Stimulated activated CD8-positive, alpha-beta memory T cell treated with anti-CD3 and anti-CD28 coated beads, Interleukin-4, amount 100 ng/mL, for 4 hours (primary cell): ENCODE data around the gene GALM.
A peak's percentile ranks its signal among the peaks of the same experiment; 100 is the strongest.
"Not testable (repeated sequence)": the region's sequence is repeated elsewhere in the genome, so short reads cannot be mapped to it uniquely, and the experiment has no call there.

ENCODE experiments used
- DNase-seq, 2 donors: peaks; one replicate each; pipeline ENCODE4 v3.0.0-alpha.2; 2020; ENCODE audit warnings: low read depth in 2 of 2, low spot score in 1 of 2

GALM gene

DNA sequence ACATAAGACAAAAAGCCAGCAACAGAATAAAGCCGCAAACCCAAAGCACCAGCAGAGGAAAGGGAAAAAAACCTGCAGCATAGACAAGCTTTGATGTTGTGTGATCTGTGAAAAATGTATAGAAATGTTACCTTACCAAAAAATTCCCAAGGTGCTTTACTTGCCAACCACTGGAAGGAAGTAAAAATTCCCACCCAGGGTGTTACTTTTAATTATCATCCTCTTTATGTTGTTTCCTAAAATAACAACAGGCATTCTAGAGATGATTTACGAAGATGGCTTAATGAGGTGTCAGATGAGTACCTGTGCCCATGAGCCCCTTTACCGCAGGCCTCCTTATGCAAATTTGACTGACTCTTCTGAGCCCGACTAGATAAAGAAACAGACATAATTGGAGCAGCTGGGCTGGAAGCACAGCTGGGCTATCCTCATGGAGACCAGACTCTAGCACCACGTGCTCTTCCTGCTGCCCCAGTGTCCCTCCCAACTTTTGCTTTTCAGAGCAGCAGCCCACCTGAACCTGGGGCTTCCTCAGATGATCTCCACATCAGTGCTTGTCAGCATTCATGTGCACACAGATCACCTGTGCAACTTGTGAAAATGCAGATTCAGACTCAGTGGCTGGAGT, 43.8 kb downstream of the GALM start:
- no peak for DNase-seq

DNA sequence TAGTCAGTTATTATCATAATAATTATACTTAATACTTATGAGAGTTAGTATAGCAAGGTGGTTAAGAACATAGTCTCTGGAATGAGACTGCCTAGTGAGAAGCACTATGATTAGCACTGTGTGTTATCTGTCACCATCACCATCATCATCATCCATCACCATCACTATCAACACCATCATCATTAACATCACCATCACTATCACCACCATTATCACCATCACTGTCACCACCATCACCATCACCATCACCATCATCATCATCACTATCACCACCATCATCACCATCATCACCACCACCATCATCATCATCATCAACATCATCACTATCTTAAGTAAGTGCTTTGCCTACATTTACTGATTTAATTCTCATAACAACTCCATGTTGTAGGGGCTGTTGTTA, 45.6 kb downstream of the GALM start:
- DNase-seq, result no peak

DNA sequence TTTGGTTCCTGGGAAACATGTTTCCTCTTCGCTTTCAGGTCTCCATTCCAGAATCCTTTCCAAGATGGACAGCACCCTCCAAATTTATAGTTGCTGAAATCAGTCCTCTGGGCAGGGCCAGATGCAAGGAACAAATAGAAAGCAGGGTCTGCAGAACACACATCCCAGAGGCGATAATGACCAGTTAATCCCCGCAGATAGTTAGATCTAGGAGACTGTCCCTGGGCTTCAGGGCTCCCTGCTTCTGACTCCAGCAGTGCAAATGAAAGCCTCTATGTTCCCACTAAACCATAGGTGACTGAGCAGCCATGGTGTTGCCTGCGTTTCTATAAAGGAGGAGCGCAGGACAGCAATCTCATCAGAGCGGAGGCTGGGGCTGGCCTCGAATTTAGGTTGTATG, 46.5 kb downstream of the GALM start:
- DNase-seq, result no peak

DNA sequence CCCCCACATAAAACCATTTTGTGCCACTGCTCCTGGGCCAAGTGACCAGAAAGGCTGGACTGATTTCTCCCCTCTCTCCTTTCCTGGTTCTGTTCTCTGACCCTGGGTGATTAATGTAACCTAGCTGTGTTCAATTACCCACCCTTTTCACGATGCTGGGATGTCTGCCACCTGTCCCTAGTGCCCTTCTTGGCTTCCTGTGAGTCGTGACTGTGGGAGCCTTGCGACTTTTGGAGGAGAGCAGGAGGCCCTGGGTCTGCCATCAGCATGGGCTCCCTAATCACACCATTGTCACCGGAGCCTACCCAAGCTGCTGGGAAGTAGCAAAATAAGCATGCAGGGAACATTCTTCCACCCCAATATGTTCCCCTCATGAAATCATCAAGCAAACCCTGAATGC, 47.0 kb downstream of the GALM start:
- DNase-seq, result no peak

DNA sequence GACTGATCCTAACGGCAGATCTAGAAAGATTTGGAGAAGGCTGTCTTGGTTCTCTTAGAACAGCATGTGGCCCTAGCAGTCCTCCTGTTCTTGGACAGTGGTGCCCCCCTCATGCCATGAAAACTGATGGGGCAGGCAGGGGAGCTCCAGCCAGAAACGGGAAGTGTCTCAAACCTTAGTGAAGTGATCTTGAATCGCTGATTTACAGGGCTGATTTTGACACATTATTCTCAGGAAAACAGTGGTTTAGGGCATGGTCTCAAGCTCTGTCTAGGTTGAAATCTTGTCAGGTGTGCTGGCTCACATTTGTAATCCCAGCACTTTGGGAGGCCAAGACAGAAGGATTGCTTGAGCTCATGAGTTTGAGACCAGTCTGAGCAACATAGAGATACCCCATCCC, 47.4 kb downstream of the GALM start:
- DNase-seq, result no peak

DNA sequence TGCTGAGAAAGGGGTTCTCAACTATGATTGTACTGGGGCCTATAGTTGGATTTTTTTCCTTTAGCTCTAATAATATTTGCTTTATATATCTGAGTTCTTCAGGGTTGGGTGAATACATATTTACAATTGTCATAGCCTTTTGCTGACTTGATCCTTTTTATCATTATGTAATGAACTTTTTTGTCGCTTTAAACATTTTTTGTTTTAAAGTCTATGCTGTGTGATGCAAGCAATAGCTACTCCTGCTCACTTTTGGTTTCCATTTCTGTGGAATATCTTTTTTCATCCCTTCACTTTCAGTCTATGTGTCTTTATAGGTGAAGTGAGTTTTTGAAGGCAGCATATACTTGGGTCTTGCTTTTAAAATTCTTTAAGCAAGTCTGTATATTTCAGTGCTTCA, 49.0 kb downstream of the GALM start:
- not testable (repeated sequence) for DNase-seq

DNA sequence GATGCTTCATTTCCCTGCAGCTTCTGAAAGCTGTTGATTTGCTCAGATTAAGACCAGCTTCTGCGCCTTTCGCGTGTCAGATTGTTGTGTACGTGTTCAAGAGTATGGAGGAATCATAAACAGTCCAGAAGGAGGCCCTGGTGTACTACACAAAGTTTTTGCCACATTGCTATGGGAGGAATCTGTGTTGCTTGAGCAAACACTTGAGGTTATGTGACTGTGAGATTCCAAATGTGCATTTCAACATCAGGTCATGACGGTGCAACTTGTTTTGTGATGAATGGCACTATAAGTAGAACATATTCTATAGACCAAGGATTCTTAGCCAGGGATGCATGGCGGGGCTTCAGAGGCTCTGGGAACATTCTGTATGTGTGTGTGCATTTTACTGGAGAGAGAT, 50.3 kb downstream of the GALM start:
- DNase-seq, result no peak

DNA sequence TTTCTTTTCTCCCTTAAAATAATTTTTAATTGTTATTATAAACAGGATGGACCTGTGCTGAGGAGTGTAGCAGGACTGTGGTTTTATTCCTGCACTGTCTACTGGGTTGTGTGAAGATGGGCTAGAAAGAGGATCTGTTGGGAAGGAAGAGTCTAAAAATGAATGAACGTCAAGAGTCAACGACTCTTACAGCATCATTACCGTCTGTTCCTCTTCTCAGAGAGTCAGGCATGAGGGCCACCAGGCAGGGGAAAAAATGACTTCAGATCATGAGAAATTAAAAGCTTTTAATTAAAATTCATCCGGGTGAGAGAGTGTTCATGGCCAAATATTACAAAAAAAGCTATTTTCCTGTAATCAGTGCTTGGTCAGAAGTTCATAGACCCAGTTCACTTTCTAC, 52.7 kb downstream of the GALM start:
- no peak for DNase-seq

DNA sequence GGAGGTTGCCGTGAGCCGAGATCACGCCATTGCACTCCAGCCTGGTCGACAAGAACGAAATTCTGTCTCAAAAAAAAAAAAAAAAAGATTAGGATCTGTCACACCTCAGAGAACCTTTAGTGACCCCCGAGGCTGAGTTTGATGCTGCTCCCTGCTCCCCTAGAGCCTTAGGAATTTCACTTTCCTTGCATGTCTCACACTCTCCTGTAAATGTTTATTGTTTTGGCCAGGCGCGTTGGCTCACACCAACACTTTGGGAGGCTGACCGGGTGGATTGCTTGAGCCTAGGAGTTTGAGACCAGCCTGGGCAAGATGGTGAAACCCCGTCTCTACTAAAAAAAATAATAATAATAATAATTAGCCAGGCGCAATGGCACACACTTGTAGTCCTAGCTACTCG, 53.8 kb downstream of the GALM start:
- no peak for DNase-seq

DNA sequence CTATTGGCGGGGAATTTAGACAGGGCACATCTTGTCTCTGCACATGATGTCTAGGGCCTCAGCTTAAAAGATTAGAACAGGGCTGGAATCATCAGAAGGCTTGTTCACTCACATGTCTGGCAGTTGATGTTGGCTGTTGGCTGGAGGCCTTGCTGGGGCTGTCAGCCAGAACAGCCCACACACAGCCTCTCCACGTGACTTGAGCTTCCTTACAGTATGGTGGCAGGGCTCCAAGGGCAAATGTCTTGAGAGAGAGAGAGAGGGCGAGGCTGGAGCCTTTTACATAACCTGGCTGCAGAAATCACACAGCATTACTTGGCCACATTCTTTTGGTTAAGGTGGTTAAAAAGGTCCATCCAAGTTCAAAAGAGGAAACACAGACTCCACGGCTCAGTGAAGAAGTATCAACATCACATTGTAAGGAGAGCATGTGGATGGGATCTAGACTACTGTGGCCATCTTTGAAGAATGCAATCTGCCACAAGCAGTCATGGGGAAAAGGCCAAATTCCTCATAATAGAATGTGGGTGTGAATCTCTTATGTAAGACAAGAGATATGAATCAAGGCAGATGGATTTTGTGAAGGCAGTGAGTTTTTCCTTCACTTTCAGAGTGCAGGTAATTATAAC, 54.8 kb downstream of the GALM start:
- no peak for DNase-seq

DNA sequence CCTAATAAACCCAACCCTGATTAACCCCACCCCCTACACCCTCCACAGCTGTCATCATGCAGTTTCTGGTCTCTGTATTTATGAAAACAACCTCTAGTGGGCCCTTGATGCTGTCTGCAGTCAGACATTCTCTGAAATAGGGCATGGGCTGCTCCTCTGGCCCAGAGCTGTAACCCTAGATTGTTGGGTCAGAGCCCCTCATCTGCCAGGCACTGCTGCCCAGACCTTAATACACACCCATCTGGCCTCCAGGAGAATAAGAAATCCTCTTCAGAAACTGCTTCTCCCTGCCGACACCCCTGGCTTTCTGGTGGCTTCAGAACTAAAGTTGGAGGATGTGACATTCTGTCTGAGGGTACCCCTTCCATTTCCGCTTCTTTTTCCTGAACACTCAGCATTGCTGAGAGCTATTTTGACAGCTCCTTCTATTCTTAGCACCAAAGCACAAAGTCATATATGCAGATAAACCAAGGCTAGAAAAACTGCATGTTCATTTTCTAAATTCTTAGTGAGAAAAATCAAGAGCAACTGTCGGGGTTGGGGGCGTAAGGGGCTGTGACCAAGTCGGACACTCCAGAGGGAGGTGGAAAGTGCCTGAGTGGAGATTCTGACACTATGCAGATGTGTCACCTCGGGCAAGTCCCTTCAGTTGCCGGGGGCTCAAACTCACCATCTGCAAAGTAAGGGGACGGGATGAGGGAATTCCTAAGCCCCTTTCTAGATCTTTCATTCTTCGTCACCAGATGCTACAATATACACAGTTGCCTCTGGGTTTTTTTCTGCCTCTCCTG, 56.6 kb downstream of the GALM start:
- DNase-seq, result peak; percentile 17 to 38

DNA sequence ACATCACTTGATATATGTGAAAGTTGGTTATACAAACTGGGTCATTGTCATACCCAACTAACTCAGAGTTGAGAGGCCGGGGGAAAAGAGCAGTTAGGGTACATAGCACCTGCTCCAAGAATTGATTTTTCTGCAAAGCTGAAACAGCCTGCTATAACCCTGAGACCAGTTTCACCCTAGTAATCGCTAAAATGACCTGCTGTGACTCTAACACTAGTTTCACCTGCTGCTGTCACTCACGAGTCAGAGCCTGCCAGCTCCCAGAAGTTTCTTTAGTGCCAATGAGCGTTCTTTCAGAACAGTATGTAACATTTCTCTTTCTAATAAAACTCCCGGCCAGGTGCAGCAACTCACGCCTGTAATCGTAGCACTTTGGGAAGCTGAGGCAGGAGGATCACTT, 57.3 kb downstream of the GALM start:
- DNase-seq, result no peak

DNA sequence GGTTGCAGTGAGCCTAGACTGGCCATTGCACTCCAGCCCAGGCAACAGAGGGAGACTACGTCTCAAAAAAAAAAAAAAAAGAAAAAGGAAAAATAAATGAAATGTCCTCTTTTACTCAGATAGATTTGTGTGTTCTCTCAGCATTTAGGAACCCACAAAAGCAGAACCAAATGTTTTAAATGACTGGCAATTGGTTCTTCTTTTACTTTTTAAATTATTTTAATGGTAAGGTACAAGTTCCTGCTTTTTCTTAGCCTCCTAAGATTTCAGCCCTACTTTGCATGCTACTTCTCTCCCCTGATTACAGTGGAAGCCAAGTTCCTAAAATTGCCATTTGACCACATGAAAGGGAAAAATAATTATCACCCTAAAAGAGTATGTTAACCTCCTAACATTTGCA, 61.7 kb downstream of the GALM start:
- DNase-seq, result no peak

DNA sequence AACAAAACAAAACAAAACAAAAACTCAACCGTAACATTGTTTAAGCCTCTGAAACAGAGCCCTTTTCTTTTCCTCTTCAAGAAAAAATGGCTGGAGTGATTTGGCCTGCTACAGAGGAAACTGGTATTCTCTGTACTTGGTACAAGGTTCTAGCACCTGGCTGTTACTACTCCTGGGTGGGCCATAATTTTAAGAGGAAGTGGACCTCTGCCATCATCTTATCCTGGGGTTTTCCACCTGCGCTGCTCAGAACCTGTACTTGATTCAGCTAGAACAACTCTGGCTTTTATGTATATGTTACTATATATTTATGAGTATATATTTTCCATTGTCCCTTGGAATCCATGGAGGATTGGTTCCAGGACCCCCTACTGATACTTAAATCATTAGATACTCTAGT, 62.8 kb downstream of the GALM start:
- DNase-seq, result no peak

DNA sequence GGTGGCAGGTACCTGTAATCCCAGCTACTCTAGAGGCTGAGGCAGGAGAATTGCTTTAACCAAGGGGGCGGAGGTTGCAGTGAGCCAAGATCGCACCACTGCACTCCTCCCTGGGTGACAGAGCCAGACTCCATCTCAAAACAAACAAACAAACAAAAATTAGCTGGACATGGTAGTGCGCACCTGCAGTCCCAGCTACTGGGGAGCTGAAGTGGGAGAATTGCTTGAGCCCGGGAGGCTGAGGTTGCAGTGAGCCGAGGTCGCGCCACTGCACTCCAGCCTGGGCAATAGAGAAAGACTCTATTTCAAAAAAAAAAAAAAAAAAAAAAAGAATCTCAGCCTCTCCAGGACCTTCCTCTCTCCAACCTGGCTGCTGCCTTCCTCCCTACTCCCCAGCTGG, 65.2 kb downstream of the GALM start:
- no peak for DNase-seq

DNA sequence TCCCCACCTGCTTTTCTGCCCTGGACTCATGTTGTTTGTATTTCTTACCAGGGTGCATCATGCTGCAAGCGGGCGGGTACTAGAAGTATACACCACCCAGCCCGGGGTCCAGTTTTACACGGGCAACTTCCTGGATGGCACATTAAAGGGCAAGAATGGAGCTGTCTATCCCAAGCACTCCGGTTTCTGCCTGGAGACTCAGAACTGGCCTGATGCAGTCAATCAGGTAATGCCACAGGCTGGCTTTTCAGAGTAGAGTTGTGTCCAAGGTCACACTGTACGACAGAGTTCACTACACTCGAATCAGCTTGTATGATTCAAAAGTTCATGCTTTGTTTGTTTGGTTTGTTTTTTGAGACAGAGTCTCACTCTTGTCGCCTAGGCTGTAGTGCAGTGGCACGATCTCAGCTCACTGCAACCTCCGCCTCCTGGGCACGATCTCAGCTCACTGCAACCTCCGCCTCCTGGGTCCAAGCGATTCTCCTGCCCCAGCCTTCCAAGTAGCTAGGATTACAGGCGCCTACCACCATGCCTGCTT, 65.8 kb downstream of the GALM start:
- DNase-seq, result no peak

DNA sequence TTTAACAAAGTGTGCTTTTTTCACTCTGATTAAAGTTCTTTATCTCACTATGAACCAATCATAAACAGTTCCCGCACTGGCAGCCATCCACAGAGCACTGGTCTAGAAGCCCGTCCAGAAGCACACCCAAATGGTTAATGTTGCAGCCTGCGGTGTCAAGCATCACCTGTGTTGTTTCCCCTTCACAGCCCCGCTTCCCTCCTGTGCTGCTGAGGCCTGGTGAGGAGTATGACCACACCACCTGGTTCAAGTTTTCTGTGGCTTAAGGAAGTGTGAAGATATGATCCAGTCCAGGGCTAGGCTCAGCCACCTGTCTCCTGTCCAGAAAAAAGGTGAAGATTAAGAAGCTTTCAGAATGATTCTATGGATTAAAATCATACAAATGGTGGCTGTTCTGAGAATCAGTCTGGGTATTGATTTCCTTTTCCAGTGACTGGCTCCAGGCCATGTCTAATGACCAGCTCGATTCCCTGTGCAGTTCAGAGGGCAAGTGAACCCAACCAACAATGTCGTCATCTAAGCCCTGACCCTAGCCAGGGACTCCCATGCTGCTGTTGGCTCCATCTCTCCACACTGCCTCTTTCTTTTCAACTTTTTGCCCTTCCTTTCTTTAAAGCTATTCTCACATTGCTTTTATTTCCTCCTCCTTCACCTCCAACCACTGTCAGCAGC, 67.5 kb downstream of the GALM start:
- DNase-seq, result no peak

DNA sequence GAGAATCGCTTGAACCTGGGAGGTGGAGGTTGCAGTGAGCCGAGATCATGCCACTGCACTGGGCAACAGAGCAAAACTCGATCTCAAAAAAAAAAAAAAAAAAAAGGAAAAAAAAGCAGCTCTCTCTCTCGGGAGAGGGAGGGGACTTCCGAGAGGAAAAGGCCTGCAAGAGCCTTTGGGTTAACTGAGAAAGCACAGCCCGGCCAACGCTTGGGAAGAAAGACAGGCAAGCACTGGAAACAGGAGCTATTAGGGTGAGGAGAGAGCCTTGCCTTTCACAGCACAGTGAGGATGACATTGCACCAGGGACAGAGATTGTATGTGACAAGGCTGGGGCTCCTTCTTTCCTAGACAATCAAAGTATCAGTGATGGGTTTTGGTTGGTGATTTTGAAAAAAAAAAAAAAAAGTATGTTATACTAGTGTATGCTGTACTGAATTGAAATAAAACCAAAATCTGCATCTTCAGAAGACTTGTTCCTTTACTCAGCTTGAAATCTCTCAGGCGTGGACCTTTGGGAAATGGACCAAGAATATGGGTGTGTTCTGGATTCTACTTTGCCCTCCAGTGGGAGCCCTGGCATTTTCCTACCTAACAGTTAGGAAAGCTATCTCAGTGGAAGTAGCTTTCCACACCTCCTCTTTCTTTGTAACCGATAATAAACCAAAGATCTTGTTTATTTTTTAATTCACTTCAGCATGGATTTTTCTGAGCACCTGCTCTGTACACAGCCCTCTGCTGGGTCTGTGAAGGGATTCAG, 68.6 kb downstream of the GALM start:
- DNase-seq, result no peak

DNA sequence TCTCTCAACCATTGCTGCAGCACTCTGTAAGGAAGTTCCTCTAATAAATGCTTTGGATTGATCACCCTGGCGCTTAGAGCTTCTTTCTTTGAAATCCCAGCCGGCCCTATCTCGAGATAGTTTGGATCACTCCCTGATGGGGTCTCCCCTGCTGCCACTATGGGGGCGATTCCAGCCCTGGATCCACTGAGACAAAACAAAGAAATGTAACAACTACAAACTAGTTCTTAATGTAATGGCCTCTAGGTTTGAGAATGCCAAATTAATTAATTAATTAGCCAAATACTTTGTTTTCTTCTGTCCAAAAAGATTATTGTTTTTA, 70.0 kb downstream of the GALM start:
- DNase-seq, result no peak

DNA sequence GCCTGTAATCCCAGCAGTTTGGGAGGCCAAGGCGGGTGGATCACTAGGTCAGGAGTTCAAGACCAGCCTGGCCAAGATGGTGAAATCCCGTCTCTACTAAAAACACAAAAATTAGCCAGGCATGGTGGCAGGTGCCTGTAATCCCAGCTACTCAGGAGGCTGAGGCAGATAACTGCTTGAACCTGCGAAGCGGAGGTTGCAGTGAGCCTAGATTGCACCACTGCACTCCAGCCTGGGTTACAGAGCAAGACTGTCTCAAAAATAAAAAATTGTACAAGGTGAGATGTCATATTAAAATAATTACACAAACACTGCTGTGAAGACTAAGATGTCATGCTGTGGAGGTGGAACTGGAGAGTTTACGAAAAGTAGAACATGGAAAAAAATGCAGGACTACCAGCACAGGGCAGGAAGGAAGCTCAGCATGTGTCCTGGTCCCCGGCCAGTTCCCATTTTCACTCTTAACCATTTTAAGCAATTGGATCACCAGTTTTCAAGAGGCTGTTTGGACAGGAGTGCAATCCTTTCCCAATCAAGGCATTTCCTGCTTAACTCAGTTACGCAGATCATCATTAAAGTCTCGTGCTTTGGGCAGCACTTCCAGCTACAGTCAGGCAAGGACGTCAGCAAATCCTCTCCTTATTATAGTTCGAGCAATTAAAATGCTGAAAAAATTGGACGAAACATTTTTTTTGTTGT, 71.2 kb downstream of the GALM start:
- DNase-seq, result not testable (repeated sequence)

DNA sequence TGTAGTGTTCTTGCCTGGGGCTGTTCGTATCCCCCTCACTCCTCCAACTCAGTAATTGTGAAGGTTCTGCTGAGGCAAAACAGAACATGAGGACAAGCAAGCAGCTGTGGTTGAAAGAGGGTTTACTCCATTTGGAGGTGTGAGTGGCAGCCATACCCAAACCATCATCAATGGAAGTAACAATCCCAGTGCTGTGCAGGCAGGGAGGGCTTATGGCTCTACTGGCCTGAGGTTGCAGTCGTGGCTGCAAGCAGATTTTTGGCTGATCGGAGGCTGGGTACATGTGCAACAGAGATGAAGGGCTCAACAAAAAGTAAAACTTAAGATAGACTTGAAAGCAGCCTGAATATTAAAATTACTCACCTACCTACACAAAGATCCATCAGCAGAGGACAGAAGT, 72.0 kb downstream of the GALM start:
- no peak for DNase-seq
